B cell (primary cell): ENCODE results near the gene PHLDB1. TPM values are rescaled to one million over a fixed set of nuclear protein-coding genes. Genes with fewer than 3 reads are reported as not detected.

ENCODE experiments used
- ATAC-seq: fragments of 200-7000 bp; cut with Tn5 transposase; one replicate; pipeline ENCODE4 v1.10.0; 2021; ENCODE audit warnings: low read depth, mild to moderate bottlenecking, moderate number of reproducible peaks, moderate library complexity
- CTCF ChIA-PET: fragments of 350-600 bp; sonication (Branson Sonifier 250); formaldehyde crosslinking; loops from one replicate; lab custom pipeline; 2021; ENCODE audit warnings: antibody characterized with exemption, inconsistent platforms; lab: Charles Lee
- POLR2A ChIA-PET: fragments of 350-600 bp; sonication (Branson Sonifier 250); formaldehyde crosslinking; loops from one replicate; lab custom pipeline; 2021; ENCODE audit warnings: antibody characterized with exemption; lab: Charles Lee
- DNase-seq: peaks from one replicate; pipeline ENCODE4 v3.0.0; 2013
- H2AFZ ChIP-seq: 2 replicates; pipeline ENCODE4 v1.6.1; 2012; ENCODE audit warnings: mild to moderate bottlenecking, low read depth, low read length; ENCODE audit not compliant: insufficient read depth, poor library complexity, severe bottlenecking
- H3K27ac ChIP-seq, 2 donors: 1 replicate in 1 of 2; 2 replicates in 1 of 2; pipeline ENCODE4 v1.5.1; 2012 to 2013; ENCODE audit warnings: low read length in 2 of 2, mild to moderate bottlenecking in 2 of 2, moderate library complexity in 1 of 2
- H3K27me3 ChIP-seq, 4 experiments: fragments of 200-600 bp in 1 of 4; sonication (generic) in 1 of 4; replicated peaks in 1 of 4; 1 replicate in 2 of 4; 2 replicates in 2 of 4; pipeline versions ENCODE4 v1.6.1 to v1.7.0; 2013 to 2016; ENCODE audit warnings: low read length in 3 of 4, mild to moderate bottlenecking in 2 of 4, mixed read lengths in 1 of 4, moderate library complexity in 1 of 4; ENCODE audit not compliant: insufficient read depth in 4 of 4, control insufficient read depth in 3 of 4; ENCODE audit errors: control extremely low read depth in 1 of 4
- H3K36me3 ChIP-seq, 2 experiments: replicated peaks in 1 of 2; 1 replicate in 1 of 2; 2 replicates in 1 of 2; pipeline versions ENCODE4 v1.6.1 to v1.7.1; 2013; ENCODE audit warnings: low read length in 1 of 2; ENCODE audit not compliant: insufficient read depth in 2 of 2, control insufficient read depth in 1 of 2; ENCODE audit errors: control extremely low read depth in 1 of 2, extremely low read depth in 1 of 2
- H3K4me1 ChIP-seq, 2 donors: fragments of 200-600 bp in 1 of 2; sonication (generic) in 1 of 2; 1 replicate in 1 of 2; 2 replicates in 1 of 2; pipeline versions ENCODE4 v1.5.1 to v1.6.1; 2013 to 2017; ENCODE audit warnings: low read length in 2 of 2; ENCODE audit not compliant: control insufficient read depth in 2 of 2, insufficient read depth in 2 of 2
- H3K4me2 ChIP-seq: replicated peaks from 2 replicates; pipeline ENCODE3; 2012; ENCODE audit warnings: mild to moderate bottlenecking, low read depth, low read length; ENCODE audit not compliant: poor library complexity, severe bottlenecking
- H3K4me3 ChIP-seq, 5 experiments: fragments of 200-600 bp in 1 of 5; sonication (generic) in 1 of 5; 1 replicate in 3 of 5; 2 replicates in 2 of 5; pipeline versions ENCODE4 v1.5.1 to v1.7.0; 2011 to 2016; ENCODE audit warnings: low read length in 4 of 5, mild to moderate bottlenecking in 4 of 5, low read depth in 2 of 5, control low read depth in 1 of 5, moderate library complexity in 1 of 5; ENCODE audit not compliant: insufficient read depth in 1 of 5; ENCODE audit errors: control extremely low read depth in 1 of 5, extremely low read depth in 1 of 5
- H3K79me2 ChIP-seq: fragments of 200-600 bp; sonication (generic); one replicate; pipeline ENCODE4 v1.6.0; 2016; ENCODE audit warnings: low read length; ENCODE audit not compliant: control insufficient read depth, insufficient read depth
- H3K9ac ChIP-seq: fragments of 200-600 bp; sonication (generic); 2 replicates; pipeline ENCODE4 v1.6.1; 2017; ENCODE audit warnings: mild to moderate bottlenecking, low read length, moderate library complexity
- H3K9me3 ChIP-seq, 3 donors: one replicate each; pipeline versions ENCODE4 v1.6.1 to v1.7.1; 2013; ENCODE audit warnings: low read length in 2 of 3; ENCODE audit not compliant: control insufficient read depth in 2 of 3, insufficient read depth in 1 of 3; ENCODE audit errors: control extremely low read depth in 1 of 3
- H4K20me1 ChIP-seq: 2 replicates; pipeline ENCODE4 v1.6.0; 2012; ENCODE audit warnings: mild to moderate bottlenecking, low read length; ENCODE audit not compliant: insufficient read depth, control insufficient read depth, poor library complexity, severe bottlenecking
- H3K27ac Mint-ChIP-seq: one replicate; pipeline ENCODE4 v1.8.0; 2021; ENCODE audit warnings: mixed read lengths
- H3K27me3 Mint-ChIP-seq: one replicate; pipeline ENCODE4 v1.8.0; 2021; ENCODE audit warnings: mixed read lengths
- H3K4me1 Mint-ChIP-seq: one replicate; pipeline ENCODE4 v1.8.0; 2021; ENCODE audit warnings: mixed read lengths
- H3K4me3 Mint-ChIP-seq: one replicate; pipeline ENCODE4 v1.8.0; 2021; ENCODE audit warnings: mixed read lengths
- H3K9me3 Mint-ChIP-seq: one replicate; pipeline ENCODE4 v1.8.0; 2022; ENCODE audit warnings: mixed read lengths; ENCODE audit not compliant: insufficient read depth
- EZH2 ChIP-seq: IDR thresholded peaks from 2 replicates; pipeline ENCODE4 v1.6.1; 2012; ENCODE audit warnings: borderline replicate concordance, low read depth, mild to moderate bottlenecking, moderate library complexity, low read length; ENCODE audit not compliant: insufficient read depth, poor library complexity, severe bottlenecking
- WGBS: methylation state at CpG from one replicate; pipeline ENCODE4 v1.1.5; 2013; ENCODE audit warnings: missing lambda C conversion rate; ENCODE audit not compliant: insufficient coverage; 5-methylcytosine and 5-hydroxymethylcytosine counted together
- intact Hi-C: fragments of 100-400 bp; cut with micrococcal nuclease; formaldehyde crosslinking; loops from one replicate; pipeline ENCODE4 v1.10.0; 2022
- polyA plus RNA-seq: library from polyadenylated mRNA; depleted of rRNA; stranded (reverse); fragments of >200 nt; gene quantifications from 2 replicates; pipeline ENCODE4 v1.2.3, GENCODE V29; 2012
- total RNA-seq, 2 donors: library from RNA; stranded (reverse); fragments of 120-200 nt in 1 of 2; gene quantifications; 1 replicate in 1 of 2; 2 replicates in 1 of 2; pipeline versions ENCODE4 v1.2.3 to v1.2.4, GENCODE V29; 2013 to 2022
- TF ChIP-seq, protein P1 (sequence below): fragments of 200-600 bp; IDR thresholded peaks from one replicate; pipeline ENCODE4 v1.8.0; 2022; ENCODE audit warnings: antibody characterized with exemption, mild to moderate bottlenecking

The PHLDB1 gene
- total and polyA plus RNA-seq, 2 donors (not counting 1 experiment from before 2014, with no cell fraction given): 0.46 to 2.4 TPM

DNA sequence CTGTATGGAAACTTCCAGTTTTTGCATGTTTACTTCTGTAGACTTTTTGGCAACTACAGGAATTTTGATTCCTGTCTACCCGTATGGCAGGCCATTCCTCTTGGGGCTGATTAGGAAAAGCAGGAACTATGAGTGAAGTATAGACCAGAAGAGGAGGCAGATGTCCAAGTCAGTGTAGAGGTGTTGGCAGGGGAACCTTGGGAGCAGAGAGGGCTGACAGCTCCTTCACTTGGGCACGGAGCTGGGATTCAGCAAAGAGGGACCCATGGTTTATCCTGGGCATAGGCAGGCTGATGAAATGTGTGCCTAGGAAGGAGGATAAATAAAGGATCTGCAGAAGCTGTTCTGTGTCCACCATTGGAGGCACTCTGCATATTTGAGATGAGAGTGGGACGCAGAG, 39.0 kb downstream of the PHLDB1 start:
- no peak overlapping the region for H3K4me3 Mint-ChIP-seq
- Histone ChIP-seq H3K9me3 (no peaks in the 10 kb centered on the region), H3K4me3 (no peak overlapping the region), H3K9ac (no peak overlapping the region), H3K27ac (no peak overlapping the region), H2AFZ (no peak overlapping the region), H4K20me1 (no peaks in the 10 kb centered on the region), H3K27me3 (no peaks in the 10 kb centered on the region), H3K36me3 (no peaks in the 10 kb centered on the region), H3K4me2 (no peak overlapping the region), H3K79me2 (no peaks in the 10 kb centered on the region), H3K4me1 (no peaks in the 10 kb centered on the region)
- no peak for DNase-seq
- intact Hi-C loops: no loop called here
- H3K9me3 Mint-ChIP-seq: no peaks in the 10 kb centered on the region
- no peak overlapping the region for H3K27ac Mint-ChIP-seq
- no peak for TF ChIP-seq EZH2
- TF ChIP-seq, protein P1, sequence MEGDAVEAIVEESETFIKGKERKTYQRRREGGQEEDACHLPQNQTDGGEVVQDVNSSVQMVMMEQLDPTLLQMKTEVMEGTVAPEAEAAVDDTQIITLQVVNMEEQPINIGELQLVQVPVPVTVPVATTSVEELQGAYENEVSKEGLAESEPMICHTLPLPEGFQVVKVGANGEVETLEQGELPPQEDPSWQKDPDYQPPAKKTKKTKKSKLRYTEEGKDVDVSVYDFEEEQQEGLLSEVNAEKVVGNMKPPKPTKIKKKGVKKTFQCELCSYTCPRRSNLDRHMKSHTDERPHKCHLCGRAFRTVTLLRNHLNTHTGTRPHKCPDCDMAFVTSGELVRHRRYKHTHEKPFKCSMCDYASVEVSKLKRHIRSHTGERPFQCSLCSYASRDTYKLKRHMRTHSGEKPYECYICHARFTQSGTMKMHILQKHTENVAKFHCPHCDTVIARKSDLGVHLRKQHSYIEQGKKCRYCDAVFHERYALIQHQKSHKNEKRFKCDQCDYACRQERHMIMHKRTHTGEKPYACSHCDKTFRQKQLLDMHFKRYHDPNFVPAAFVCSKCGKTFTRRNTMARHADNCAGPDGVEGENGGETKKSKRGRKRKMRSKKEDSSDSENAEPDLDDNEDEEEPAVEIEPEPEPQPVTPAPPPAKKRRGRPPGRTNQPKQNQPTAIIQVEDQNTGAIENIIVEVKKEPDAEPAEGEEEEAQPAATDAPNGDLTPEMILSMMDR: no peak
- ChIA-PET CTCF (no interaction called here), POLR2A (no interaction called here)
- no peak for ATAC-seq
- 98% methylated on average over 3 of the region's 3 CpGs for WGBS
- H3K4me1 Mint-ChIP-seq: no peaks in the 10 kb centered on the region
- H3K27me3 Mint-ChIP-seq: peaks cover 4% of the 10 kb centered on the region

DNA sequence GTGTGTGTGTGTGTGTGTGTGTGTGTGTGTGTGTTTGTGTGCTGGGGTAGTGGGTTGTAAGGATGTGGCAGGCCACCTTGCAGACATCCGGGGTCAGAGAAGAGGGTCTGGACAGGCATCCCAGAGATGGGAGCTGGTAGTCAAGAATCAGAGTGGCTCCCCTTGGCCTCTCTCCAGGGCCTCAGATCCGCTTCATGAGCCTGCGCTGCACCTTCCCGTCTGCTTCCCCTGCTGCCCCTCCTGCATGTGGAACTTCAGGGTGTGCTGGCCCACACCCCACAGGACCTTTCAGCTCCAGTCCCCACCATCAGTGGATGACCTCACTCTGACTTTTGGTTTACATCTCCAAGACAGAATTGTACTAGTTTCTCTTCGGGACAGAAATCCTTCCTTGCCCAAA, 40.9 kb downstream of the PHLDB1 start:
- H3K4me1 Mint-ChIP-seq: no peaks in the 10 kb centered on the region
- CTCF ChIA-PET: no interaction called here
- intact Hi-C loops: no loop called here

More for the DNA sequence above, 40.9 kb downstream of the PHLDB1 start:
- POLR2A ChIA-PET: interaction anchor here (0.5 to 0.6 kb wide), 2 partner anchors 99 to 502 kb away, joined by 3 to 4 read pairs; no protein-coding TSS in a partner anchor
- H3K27me3 Mint-ChIP-seq: peaks cover 4% of the 10 kb centered on the region
- H3K27ac Mint-ChIP-seq: no peak overlapping the region
- H3K9me3 Mint-ChIP-seq: no peaks in the 10 kb centered on the region
- Histone ChIP-seq H3K27me3 (no peaks in the 10 kb centered on the region), H3K9me3 (no peaks in the 10 kb centered on the region), H3K4me1 (no peaks in the 10 kb centered on the region), H3K79me2 (no peaks in the 10 kb centered on the region), H3K27ac (no peak overlapping the region), H3K9ac (no peak overlapping the region), H3K4me3 (no peak overlapping the region), H4K20me1 (no peaks in the 10 kb centered on the region), H2AFZ (no peak overlapping the region), H3K4me2 (no peak overlapping the region), H3K36me3 (no peaks in the 10 kb centered on the region)
- no peak for TF ChIP-seq EZH2
- TF ChIP-seq, protein P1: no peak
- ATAC-seq (no peak), DNase-seq (no peak)
- 100% methylated on average over 3 of the region's 5 CpGs for WGBS
- H3K4me3 Mint-ChIP-seq: no peak overlapping the region
